Neural progenitor cell (in vitro differentiated cells): ENCODE results near the gene EEIG1.

ENCODE experiments used
- CTCF ChIP-seq: fragments of 200-600 bp; sonication (generic); IDR thresholded peaks from 2 replicates; pipeline ENCODE4 v1.5.1; 2017; ENCODE audit warnings: antibody characterized with exemption, mild to moderate bottlenecking
- EZH2 ChIP-seq: fragments of 200-600 bp; sonication (generic); IDR thresholded peaks from 2 replicates; pipeline ENCODE4 v1.6.1; 2017; ENCODE audit warnings: antibody characterized with exemption, mild to moderate bottlenecking, moderate library complexity
- EZH2phosphoT487 ChIP-seq: fragments of 200-600 bp; sonication (generic); IDR thresholded peaks from 2 replicates; pipeline ENCODE4 v1.6.1; 2017; ENCODE audit warnings: antibody characterized with exemption

- TF ChIP-seq CTCF: no peak
- no peak for TF ChIP-seq EZH2
- no peak for TF ChIP-seq EZH2phosphoT487
Observed at GRCh38 chr9:127934986-127935385, 45.8 kb downstream of the EEIG1 start.
